ENCODE data around the gene ZFYVE28. TPM values are rescaled to one million over a fixed set of nuclear protein-coding genes. Genes with fewer than 3 reads are reported as not detected.

Gene ZFYVE28
- total and polyA plus RNA-seq, 10 of the 15 experiments (the other 5 are each of a cell fraction or from before 2014, with no cell fraction given) = 0.06 to 1.9 (median 0.22) TPM; not detected in 1

DNA sequence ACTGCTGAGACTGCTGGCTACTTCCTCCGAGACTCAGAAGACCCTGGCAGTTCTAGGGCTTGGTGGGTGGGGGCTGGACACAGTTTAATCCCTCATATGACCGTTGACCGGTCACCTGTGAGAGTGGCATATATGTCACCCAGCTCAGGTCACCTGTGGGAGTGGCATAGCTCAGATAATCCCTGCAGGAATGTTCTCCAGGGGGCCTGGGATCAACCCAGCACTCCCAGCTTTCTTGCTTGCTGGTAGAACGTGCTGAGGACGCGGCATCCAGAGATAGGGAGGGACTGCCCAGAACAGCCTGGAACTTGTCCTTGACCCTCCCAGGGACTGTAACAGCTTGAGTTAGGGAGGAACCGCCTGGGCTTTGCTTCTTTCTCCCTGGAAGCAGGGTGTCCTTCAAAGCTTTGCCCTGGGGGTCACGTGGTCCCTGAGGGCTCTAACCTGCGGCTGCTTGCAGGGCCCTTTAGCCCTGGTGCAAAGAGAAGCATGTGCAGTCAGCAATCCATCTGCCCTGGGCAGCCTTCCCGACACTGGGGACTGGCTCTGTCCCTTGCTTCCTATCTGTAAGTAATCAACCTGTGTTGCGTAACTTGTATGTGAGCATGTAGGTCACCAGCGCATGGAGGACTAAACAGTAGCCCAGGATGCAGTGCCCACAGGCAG is 55.3 kb downstream of the ZFYVE28 start:
- no peak overlapping the region for H3K27ac ChIP-seq (ENCODE audit: control insufficient read depth, insufficient read depth)
- no TSS peak for BruUV-seq (replicated peaks)
- DNase-seq (ENCODE audit: low read depth, low spot score) (no peak), ATAC-seq (no peak), FAIRE-seq (no peak)
- no peaks in the 10 kb centered on the region for H3K79me2 ChIP-seq (ENCODE audit: control insufficient read depth, insufficient read depth, low read length)
- no peaks in the 10 kb centered on the region for H3K4me1 ChIP-seq (ENCODE audit: control insufficient read depth, insufficient read depth, low read length)
- no peak overlapping the region for H3K9ac ChIP-seq (ENCODE audit: control insufficient read depth, insufficient read depth, low read length)
- H4K20me1 ChIP-seq (ENCODE audit: control insufficient read depth, insufficient read depth) = no peaks in the 10 kb centered on the region
- H3K4me3 ChIP-seq = no peak overlapping the region
- WGBS (ENCODE audit: insufficient coverage, insufficient replicate concordance, low lambda C conversion rate, missing lambda C conversion rate) = 48% methylated on average over 12 of the region's 12 CpGs
- H3K4me2 ChIP-seq (ENCODE audit: control insufficient read depth, insufficient read depth) = no peak overlapping the region
- CTCF ChIA-PET = no interaction called here
- no peak overlapping the region for H2AFZ ChIP-seq (ENCODE audit: control insufficient read depth, low read depth, low read length)
- no peaks in the 10 kb centered on the region for H3K27me3 ChIP-seq (replicated peaks in 1 of 2; ENCODE audit: control insufficient read depth in 2 of 2, insufficient read depth in 2 of 2, low read length in 1 of 2)
- no peaks in the 10 kb centered on the region for H3K9me3 ChIP-seq (replicated peaks; ENCODE audit: control insufficient read depth, insufficient read depth, low read length)
- POLR2A ChIA-PET = no interaction called here
- in situ Hi-C loops (cut with MboI) (no loop called here), intact Hi-C loops (cut with micrococcal nuclease; ENCODE audit: unreplicated experiment) (no loop called here)
- SMC1A ChIA-PET (ENCODE audit: uncharacterized antibody, unreplicated experiment) = no interaction called here
- H3K36me3 ChIP-seq (ENCODE audit: control insufficient read depth in 2 of 2, insufficient read depth in 2 of 2, low read length in 1 of 2) = no peaks in the 10 kb centered on the region
- RAD21 ChIA-PET (ENCODE audit: unreplicated experiment) = no interaction called here
- no peak for TF ChIP-seq NR2C1 (IDR thresholded peaks at IDR 0.05)
- TF ChIP-seq, protein P1, sequence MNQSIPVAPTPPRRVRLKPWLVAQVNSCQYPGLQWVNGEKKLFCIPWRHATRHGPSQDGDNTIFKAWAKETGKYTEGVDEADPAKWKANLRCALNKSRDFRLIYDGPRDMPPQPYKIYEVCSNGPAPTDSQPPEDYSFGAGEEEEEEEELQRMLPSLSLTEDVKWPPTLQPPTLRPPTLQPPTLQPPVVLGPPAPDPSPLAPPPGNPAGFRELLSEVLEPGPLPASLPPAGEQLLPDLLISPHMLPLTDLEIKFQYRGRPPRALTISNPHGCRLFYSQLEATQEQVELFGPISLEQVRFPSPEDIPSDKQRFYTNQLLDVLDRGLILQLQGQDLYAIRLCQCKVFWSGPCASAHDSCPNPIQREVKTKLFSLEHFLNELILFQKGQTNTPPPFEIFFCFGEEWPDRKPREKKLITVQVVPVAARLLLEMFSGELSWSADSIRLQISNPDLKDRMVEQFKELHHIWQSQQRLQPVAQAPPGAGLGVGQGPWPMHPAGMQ (IDR thresholded peaks at IDR 0.05; ENCODE audit: borderline replicate concordance) = no peak
- no peak for TF ChIP-seq BMI1 (IDR thresholded peaks at IDR 0.05; ENCODE audit: borderline replicate concordance)
- TF ChIP-seq RELA (IDR thresholded peaks at IDR 0.05; ENCODE audit: borderline replicate concordance, partially characterized antibody) = no peak
- TF ChIP-seq MEF2B (IDR thresholded peaks at IDR 0.05; ENCODE audit: partially characterized antibody, poor library complexity, severe bottlenecking) = no peak
- TF ChIP-seq MEF2A (IDR thresholded peaks at IDR 0.05; ENCODE audit: insufficient read depth, low read depth, low read length) = no peak
- TF ChIP-seq ASH2L (IDR thresholded peaks at IDR 0.05; ENCODE audit: borderline replicate concordance, low read depth) = no peak
- no peak for TF ChIP-seq SIX5 (IDR thresholded peaks at IDR 0.05; ENCODE audit: low read depth, low read length, severe bottlenecking)
- TF ChIP-seq, protein P2, sequence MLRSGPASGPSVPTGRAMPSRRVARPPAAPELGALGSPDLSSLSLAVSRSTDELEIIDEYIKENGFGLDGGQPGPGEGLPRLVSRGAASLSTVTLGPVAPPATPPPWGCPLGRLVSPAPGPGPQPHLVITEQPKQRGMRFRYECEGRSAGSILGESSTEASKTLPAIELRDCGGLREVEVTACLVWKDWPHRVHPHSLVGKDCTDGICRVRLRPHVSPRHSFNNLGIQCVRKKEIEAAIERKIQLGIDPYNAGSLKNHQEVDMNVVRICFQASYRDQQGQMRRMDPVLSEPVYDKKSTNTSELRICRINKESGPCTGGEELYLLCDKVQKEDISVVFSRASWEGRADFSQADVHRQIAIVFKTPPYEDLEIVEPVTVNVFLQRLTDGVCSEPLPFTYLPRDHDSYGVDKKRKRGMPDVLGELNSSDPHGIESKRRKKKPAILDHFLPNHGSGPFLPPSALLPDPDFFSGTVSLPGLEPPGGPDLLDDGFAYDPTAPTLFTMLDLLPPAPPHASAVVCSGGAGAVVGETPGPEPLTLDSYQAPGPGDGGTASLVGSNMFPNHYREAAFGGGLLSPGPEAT (IDR thresholded peaks at IDR 0.05; ENCODE audit: low read depth) = no peak
- TF ChIP-seq, protein P3, sequence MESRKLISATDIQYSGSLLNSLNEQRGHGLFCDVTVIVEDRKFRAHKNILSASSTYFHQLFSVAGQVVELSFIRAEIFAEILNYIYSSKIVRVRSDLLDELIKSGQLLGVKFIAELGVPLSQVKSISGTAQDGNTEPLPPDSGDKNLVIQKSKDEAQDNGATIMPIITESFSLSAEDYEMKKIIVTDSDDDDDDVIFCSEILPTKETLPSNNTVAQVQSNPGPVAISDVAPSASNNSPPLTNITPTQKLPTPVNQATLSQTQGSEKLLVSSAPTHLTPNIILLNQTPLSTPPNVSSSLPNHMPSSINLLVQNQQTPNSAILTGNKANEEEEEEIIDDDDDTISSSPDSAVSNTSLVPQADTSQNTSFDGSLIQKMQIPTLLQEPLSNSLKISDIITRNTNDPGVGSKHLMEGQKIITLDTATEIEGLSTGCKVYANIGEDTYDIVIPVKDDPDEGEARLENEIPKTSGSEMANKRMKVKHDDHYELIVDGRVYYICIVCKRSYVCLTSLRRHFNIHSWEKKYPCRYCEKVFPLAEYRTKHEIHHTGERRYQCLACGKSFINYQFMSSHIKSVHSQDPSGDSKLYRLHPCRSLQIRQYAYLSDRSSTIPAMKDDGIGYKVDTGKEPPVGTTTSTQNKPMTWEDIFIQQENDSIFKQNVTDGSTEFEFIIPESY (IDR thresholded peaks at IDR 0.05) = no peak
- TF ChIP-seq, protein P4, sequence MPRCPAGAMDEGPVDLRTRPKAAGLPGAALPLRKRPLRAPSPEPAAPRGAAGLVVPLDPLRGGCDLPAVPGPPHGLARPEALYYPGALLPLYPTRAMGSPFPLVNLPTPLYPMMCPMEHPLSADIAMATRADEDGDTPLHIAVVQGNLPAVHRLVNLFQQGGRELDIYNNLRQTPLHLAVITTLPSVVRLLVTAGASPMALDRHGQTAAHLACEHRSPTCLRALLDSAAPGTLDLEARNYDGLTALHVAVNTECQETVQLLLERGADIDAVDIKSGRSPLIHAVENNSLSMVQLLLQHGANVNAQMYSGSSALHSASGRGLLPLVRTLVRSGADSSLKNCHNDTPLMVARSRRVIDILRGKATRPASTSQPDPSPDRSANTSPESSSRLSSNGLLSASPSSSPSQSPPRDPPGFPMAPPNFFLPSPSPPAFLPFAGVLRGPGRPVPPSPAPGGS (IDR thresholded peaks at IDR 0.05; ENCODE audit: borderline replicate concordance, insufficient read depth, low read depth, low read length, poor library complexity, severe bottlenecking) = no peak
- no peak for TF ChIP-seq SRF (IDR thresholded peaks at IDR 0.05; ENCODE audit: low read depth in 2 of 2, low read length in 2 of 2)
- no peak for TF ChIP-seq RUNX3 (IDR thresholded peaks at IDR 0.05; ENCODE audit: low read length)
- TF ChIP-seq SPI1 (IDR thresholded peaks at IDR 0.05; ENCODE audit: borderline replicate concordance, insufficient read depth, low read depth, low read length) = no peak
- no peak for TF ChIP-seq RAD51 (IDR thresholded peaks at IDR 0.05)

Data from GM12878 (cell line).